ENCODE measurements around the gene SMURF2.
A peak's percentile ranks its signal among the peaks of the same experiment; 100 is the strongest.
"Not testable (repeated sequence)": the region's sequence is repeated elsewhere in the genome, so short reads cannot be mapped to it uniquely, and the experiment has no call there.

SMURF2 gene

DNA sequence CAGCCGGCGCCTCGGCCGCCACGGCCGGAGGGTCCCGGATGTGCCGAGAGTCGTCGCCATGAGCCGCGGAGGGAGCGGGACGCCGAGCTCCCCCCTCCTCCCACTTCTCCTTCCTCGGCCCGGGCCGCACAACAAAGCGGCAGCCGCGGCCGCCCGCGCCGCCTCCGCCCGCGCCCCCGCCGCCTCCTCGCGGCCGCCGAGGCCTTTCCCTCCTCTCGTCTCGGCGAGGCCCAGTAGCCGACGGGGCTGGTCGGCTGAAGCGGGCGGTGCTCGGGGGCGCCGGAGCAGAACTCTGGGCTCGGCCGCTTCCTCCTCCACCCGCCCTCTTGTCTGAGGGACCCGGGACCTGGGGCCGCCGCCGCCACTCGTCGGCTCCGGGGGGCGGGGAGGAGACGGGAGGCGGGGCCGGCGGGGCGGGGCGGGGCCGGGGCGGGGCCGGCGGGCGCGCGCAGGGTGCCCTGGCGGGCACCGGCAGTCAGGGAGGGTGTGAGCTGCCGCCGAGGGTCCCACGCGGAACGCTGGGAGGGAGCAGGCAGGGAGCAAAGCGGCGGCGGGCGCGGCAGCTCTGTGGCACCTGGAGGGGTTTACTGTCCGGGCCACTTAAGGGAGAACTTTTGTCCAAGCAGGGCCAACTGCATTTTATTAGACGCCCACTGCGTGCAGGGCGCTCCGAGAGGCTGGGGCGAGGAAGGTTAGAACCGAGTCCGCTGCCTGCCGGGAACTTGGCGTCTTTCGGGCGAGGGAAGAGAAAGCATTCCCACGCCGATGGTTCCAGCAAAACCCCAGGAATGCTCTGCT, at the start of gene SMURF2:
SMURF2 (minus strand) TSS at position 332 of the 798 bp plus-strand sequence. CDS start 427 bp downstream, outside the sequence.
- DNase-seq = no peak

GRCh38 chr17:64709481-64709880, 47.4 kb upstream of the SMURF2 start:
- no peak for DNase-seq

GRCh38 chr17:64707050-64707591, 45.0 kb upstream of the SMURF2 start:
- no peak for DNase-seq

DNA sequence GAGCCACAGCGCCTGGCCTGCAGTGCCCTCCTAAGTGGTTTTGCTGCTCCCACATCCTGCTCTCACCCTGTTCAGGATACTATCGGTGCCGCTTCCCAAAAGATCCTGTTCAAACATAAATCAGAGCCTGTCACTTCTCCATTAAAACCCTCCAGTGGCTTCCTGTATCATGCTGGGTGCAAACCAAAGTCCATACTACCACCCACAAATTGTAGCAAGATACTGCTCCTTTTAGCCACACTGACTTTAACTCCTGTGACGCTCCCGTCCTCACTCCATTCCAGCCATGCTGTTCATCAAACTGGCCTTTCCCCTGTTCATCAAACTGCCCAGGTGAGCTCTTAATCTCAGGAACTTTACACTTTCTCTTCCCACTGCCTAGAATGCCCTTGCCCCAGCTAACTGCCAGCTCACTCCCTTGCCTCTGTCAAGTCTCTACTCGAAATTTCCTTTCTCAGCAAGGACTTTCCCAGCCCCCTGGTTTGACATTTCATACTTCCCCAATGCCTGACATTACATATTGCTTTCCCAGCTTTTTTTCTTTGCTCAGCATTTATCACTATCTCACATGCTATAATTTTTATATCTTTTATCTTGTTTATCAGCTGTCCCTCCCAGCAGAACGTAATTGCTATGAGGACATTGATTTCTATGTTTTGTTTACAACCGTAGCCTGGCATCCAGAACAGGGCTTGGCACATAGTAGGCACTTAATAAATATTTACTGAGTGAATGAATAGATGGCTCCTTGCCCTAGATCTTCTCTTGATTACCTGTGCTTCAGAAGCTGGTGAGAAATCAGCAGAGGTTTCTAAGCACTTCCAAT, 44.3 kb upstream of the SMURF2 start:
- DNase-seq = no peak

DNA sequence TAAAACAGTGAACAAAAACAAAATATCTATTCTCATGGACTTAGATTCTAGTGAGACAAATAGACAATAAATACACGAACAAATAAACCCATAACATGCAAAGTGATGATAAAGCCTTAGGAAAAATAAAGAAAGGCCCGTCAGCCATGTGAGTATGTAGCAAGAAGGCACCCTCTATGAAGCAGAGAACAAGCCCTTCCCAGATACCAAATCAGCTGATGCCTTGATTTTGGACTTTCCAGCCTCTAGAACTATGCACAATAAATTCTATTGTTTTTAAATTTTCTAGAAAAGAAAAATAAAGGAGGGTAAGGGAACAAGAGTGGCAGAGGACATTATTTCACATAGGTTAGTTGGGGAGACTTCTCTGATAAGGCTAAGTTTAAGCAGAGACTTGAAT, 40.7 kb upstream of the SMURF2 start:
- no peak for DNase-seq

DNA sequence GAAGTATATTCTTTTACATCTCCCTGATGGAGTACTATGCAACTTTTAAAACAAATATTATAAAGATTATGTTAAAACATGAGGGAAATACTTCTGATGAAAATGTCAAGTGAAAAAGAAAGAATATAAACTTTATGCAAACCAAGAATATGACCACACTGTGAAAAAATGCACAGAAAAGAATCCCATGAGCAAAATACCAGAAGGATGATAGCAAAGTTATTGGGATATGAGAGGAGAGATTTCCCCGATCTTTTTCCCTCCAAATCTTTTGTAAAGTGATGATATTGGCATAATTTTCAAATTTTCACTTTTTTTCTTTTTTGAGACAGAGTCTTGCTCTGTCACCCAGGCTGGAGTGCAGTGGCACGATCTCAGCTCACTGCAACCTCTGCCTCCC, 36.6 kb upstream of the SMURF2 start:
- no peak for DNase-seq

GRCh38 chr17:64694207-64694606, 32.1 kb upstream of the SMURF2 start:
- DNase-seq = peak; percentile 74

- DNase-seq = no peak
Observed at GRCh38 chr17:64692187-64692586, 30.1 kb upstream of the SMURF2 start.

DNA sequence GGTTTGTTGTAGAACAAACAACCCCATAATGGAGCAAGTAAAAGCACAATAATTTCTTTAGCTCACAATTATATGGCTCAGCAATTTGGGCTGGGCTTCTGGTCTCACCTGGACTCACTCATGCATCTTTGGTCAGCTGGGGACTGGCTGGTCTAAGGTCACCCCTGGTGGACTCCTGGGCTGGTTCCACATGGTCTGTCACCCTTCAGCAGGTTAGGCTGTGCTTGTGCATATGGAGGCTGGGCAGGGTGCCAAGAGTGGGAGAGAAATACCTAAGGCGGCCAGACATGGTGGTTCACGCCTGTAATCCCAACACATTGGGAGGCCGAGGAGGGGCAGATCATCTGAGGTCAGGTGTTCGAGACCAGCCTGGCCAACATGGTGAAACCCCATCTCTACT, 27.0 kb upstream of the SMURF2 start:
- no peak for DNase-seq

GRCh38 chr17:64688481-64688880, 26.4 kb upstream of the SMURF2 start:
- DNase-seq = no peak

DNA sequence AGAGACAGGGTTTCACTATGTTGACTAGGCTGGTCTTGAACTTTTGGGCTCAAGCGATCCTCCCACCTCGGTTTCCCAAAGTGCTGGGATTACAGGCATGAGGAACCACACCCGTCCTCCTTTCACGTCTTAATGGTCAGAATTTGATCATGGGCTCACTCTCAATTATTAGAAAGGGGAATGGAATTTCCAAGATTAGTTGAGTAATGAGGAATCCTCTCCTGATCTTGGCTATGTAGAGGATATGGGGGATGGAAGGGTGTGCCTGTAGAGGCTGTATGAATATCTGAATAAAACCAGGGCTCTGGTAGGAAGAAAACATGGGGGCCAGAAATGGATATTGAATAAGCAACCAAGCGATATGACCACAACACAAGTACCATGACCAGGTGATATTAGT, 25.9 kb upstream of the SMURF2 start:
- DNase-seq = no peak

GRCh38 chr17:64687376-64687775, 25.3 kb upstream of the SMURF2 start:
- DNase-seq = no peak

GRCh38 chr17:64686705-64687104, 24.6 kb upstream of the SMURF2 start:
- DNase-seq = no peak

- DNase-seq = no peak
Observed at GRCh38 chr17:64685705-64686104, 23.6 kb upstream of the SMURF2 start.

GRCh38 chr17:64683796-64684195, 21.7 kb upstream of the SMURF2 start:
- DNase-seq = no peak

DNA sequence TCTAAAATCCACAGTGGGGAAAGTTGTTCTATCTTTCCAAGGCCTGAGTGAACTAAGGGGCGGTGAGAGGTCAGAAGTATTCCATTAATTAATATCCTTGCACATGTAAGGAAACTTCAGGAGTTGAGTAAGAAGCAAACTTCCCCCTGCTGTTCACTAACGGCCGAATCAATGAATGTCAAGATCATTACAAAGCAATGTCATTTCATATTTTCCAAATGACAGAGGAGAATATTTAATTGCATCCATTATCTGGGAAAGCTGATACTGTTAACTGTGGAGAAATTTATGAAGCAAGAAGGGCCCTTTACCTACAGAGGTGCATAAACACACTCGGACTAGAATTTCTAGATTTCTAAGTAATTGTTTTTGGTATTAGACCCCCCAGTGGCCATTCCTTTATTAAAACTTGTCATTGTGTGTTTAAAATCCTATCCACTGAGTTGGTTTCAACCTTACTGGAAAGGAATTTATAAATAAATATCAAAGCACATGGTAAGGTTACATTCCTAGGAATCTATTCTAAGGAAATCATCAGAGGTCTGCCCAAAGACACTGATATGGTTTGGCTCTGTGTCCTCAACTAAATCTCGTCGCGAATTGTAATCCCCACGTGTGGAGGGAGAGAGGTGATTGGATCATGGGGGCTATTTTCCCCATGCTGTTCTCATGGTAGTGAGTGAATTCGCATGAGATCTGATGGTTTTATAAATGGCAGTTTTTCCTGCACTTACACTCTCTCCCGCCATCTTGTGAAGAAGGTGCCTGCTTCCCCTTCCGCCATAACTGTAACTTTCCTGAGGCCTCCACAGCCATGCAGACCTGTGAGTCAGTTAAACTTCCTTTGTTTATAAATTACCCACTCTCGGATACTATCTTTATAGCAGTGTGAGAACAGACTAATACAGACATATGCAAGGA, 20.4 kb upstream of the SMURF2 start:
- DNase-seq = no peak

DNA sequence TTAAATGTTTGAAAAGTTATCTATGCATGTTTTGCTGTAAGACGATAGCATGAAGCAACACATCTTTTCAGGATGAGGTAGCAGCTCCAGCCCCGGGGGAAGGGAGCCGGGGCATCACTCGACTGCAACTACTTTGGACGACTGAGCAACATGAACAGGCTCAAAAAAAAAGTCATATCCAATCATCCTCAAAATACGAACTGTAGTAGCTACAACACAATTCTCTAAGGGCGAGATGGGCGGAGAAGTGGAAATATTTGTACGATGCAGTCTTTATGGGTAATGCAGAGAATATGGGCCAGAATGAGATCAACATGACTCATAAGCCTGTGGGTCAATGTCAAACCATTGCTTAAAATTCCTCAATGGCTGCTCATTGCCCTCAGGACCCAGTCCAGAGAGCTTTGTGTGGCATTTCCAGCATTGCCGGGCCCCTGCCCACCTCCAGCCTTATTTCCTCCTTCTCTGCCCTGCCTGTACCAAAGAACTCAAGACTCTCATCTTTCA, 17.7 kb upstream of the SMURF2 start:
- no peak for DNase-seq

DNA sequence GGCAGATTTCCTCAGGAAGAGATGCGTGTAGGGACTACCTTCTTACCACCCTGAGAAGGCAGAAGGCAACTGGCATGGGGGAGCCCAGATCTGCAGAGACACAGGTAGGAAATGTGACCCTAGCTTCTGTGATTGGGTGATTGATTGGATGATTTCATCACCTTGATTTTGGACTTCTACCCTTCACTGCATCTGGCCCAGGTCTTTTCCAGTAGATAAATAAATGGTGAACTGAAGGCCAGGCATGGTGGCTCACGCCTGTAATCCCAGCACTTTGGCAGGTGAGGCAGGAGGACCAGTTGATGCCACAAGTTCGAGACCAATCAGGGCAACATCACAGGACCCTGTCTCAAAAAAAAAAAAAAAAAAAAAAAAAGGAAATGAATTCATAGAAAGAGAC, 14.7 kb upstream of the SMURF2 start:
- no peak for DNase-seq

DNA sequence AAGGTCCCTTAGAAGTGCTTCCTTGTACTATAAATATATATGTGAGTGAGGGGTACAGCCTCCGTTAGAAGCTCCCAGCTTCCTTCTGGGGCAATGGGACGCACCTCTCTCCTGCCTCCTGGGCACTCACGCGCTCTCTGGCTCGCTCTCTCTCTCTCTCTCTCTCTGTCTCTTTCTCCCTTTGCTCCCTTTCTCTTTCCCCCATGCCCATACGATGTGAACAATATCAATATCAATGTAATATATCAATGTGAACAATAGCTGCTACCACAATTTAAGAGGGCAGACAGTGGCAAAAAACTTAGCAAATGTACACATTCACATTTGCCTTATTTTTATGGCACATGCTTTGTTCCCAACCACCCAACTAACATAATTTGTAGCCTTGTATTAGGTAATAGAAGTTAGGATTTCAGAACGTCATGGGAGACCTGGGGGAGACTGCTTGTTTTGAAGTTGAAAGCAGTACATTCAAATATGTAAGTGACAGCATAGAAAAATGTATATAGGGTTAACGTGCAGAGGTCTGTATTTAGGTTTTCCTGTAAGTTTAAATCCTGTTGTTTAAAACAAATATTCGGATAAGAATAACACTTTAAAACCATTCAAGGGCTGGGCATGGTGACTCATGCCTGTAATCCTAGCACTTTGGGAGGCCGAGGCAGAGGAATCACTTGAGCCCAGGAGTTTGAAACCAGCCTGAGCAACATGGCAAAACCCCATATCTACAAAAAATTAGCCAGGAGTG, 8.9 kb upstream of the SMURF2 start:
- not testable (repeated sequence) for DNase-seq

DNA sequence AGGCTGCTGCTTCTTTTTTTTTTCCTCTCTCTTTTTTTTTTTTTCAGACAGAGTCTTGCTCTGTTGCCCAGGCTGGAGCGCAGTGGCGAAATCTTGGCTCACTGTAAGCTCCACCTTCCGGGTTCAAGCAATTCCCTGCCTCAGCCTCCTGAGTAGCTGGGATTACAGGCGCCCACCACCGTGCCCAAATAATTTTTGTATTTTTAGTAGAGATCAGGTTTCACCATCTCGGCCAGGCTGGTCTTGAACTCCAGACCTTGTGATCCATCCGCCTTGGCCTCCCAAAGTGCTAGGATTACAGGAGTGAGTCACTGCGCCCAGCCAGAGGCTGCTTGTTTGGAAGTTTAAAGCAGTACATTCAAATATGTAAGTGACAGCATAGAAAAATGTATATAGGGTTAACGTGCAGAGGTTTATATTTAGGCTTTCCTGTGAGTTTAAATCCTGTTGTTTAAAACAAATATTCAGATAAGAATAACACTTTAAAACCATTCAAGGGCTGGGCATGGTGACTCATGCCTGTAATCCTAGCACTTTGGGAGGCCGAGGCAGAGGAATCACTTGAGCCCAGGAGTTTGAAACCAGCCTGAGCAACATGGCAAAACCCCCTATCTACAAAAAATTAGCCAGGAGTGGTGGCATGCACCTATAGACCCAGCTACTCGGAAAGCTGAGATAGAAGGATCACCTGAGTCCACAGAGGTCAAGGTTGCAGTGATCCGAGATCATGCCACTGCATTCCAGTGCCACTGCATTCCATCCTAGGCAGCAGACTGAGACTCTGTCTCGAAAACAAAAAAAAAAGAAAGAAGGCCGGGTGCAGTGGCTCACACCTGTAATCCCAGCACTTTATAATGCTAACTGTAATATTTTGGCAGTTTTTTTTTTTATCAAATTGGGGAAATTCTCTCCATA, 6.0 kb upstream of the SMURF2 start:
- DNase-seq = not testable (repeated sequence)
